CD14-positive monocyte (primary cell): Measurements from ENCODE around the gene SUSD2. TPM values are rescaled to one million over a fixed set of nuclear protein-coding genes. Genes with fewer than 3 reads are reported as not detected.

Experiments used
- DNase-seq, 3 donors: peaks; one replicate each; pipeline ENCODE4 v3.0.0-alpha.2; 2011 to 2022
- H2AFZ ChIP-seq: 2 replicates; pipeline ENCODE4 v1.6.0; 2012; ENCODE audit warnings: mild to moderate bottlenecking, low read depth, low read length, inconsistent platforms; ENCODE audit not compliant: insufficient read depth, poor library complexity, severe bottlenecking
- H3K27ac ChIP-seq, 2 donors: 1 replicate in 1 of 2; 2 replicates in 1 of 2; pipeline ENCODE4 v1.5.1; 2012 to 2013; ENCODE audit warnings: low read length in 2 of 2, control low read depth in 1 of 2, inconsistent platforms in 1 of 2, low read depth in 1 of 2, mild to moderate bottlenecking in 1 of 2
- H3K27me3 ChIP-seq, 2 donors: one replicate each; pipeline versions ENCODE4 v1.6.0 to v1.6.1; 2011 to 2013; ENCODE audit warnings: low read length in 2 of 2; ENCODE audit not compliant: control insufficient read depth in 2 of 2, insufficient read depth in 2 of 2
- H3K36me3 ChIP-seq, 2 donors: replicated peaks in 1 of 2; 1 replicate in 1 of 2; 2 replicates in 1 of 2; pipeline versions ENCODE4 v1.5.1 to v1.6.1; 2012 to 2013; ENCODE audit warnings: low read length in 2 of 2, control low read depth in 1 of 2, inconsistent platforms in 1 of 2, mild to moderate bottlenecking in 1 of 2; ENCODE audit not compliant: insufficient read depth in 2 of 2, control insufficient read depth in 1 of 2
- H3K4me1 ChIP-seq, 2 donors: 1 replicate in 1 of 2; 2 replicates in 1 of 2; pipeline versions ENCODE4 v1.5.1 to v1.6.1; 2012 to 2013; ENCODE audit warnings: low read length in 2 of 2, control low read depth in 1 of 2, inconsistent platforms in 1 of 2, mild to moderate bottlenecking in 1 of 2, moderate library complexity in 1 of 2; ENCODE audit not compliant: insufficient read depth in 2 of 2, control insufficient read depth in 1 of 2
- H3K4me2 ChIP-seq: replicated peaks from 2 replicates; pipeline ENCODE3; 2012; ENCODE audit warnings: low read length, moderate library complexity, mild to moderate bottlenecking; ENCODE audit not compliant: poor library complexity, severe bottlenecking; ENCODE audit errors: extremely low read depth
- H3K4me3 ChIP-seq, 3 experiments: fragments of 200-600 bp in 1 of 3; sonication (generic) in 1 of 3; replicated peaks in 1 of 3; 1 replicate in 2 of 3; 2 replicates in 1 of 3; pipeline ENCODE4 v1.5.1; 2011 to 2013; ENCODE audit warnings: low read length in 3 of 3, mild to moderate bottlenecking in 3 of 3, control low read depth in 2 of 3, low read depth in 2 of 3, inconsistent platforms in 1 of 3, moderate library complexity in 1 of 3
- H3K79me2 ChIP-seq: 2 replicates; pipeline ENCODE4 v1.6.0; 2012; ENCODE audit warnings: mild to moderate bottlenecking, control low read depth, inconsistent platforms, low read length, moderate library complexity; ENCODE audit not compliant: insufficient read depth
- H3K9ac ChIP-seq: 2 replicates; pipeline ENCODE4 v1.6.0; 2017; ENCODE audit warnings: low read length, mild to moderate bottlenecking; ENCODE audit not compliant: insufficient read depth, poor library complexity, severe bottlenecking
- H3K9me3 ChIP-seq, 2 donors: replicated peaks in 1 of 2; 1 replicate in 1 of 2; 2 replicates in 1 of 2; pipeline versions ENCODE4 v1.5.1 to v1.6.1; 2012 to 2013; ENCODE audit warnings: low read length in 2 of 2, control low read depth in 1 of 2; ENCODE audit not compliant: control insufficient read depth in 1 of 2, insufficient read depth in 1 of 2
- H4K20me1 ChIP-seq: 2 replicates; pipeline ENCODE4 v1.6.0; 2012; ENCODE audit warnings: mild to moderate bottlenecking, low read length, control low read depth, moderate library complexity; ENCODE audit not compliant: insufficient read depth
- H3K27ac Mint-ChIP-seq, 7 donors: one replicate each; pipeline ENCODE4 v1.8.0; 2020; ENCODE audit warnings: mild to moderate bottlenecking in 7 of 7, mixed read lengths in 7 of 7, moderate library complexity in 6 of 7, inconsistent platforms in 2 of 7
- H3K27me3 Mint-ChIP-seq, 3 donors: one replicate each; pipeline ENCODE4 v1.8.0; 2021 to 2022; ENCODE audit warnings: low read depth in 3 of 3, mild to moderate bottlenecking in 3 of 3, mixed read lengths in 3 of 3, moderate library complexity in 3 of 3, inconsistent platforms in 1 of 3
- H3K36me3 Mint-ChIP-seq, 2 donors: one replicate each; pipeline ENCODE4 v1.8.0; 2020; ENCODE audit warnings: mixed read lengths in 2 of 2, inconsistent platforms in 1 of 2, mild to moderate bottlenecking in 1 of 2
- H3K4me1 Mint-ChIP-seq: one replicate; pipeline ENCODE4 v1.8.0; 2020; ENCODE audit warnings: mild to moderate bottlenecking, mixed read lengths
- H3K4me3 Mint-ChIP-seq, 2 donors: one replicate each; pipeline ENCODE4 v1.8.0; 2020; ENCODE audit warnings: mild to moderate bottlenecking in 2 of 2, mixed read lengths in 2 of 2, moderate library complexity in 1 of 2
- H3K9me3 Mint-ChIP-seq, 7 donors: one replicate each; pipeline ENCODE4 v1.8.0; 2020 to 2022; ENCODE audit warnings: mixed read lengths in 7 of 7, mild to moderate bottlenecking in 6 of 7, moderate library complexity in 6 of 7, inconsistent platforms in 2 of 7
- WGBS: methylation state at CpG from one replicate; pipeline ENCODE4 v1.1.5; 2013; ENCODE audit warnings: missing lambda C conversion rate; ENCODE audit not compliant: insufficient coverage; 5-methylcytosine and 5-hydroxymethylcytosine counted together
- intact Hi-C, 2 donors: fragments of 100-400 bp; cut with micrococcal nuclease; formaldehyde crosslinking; loops; one replicate each; pipeline versions ENCODE4 v1.15.0 to v1.15.1; 2023
- polyA plus RNA-seq, 3 donors: library from polyadenylated mRNA; depleted of rRNA in 1 of 3; unstranded in 2 of 3; stranded (reverse) in 1 of 3; fragments of 300-500 nt in 2 of 3; fragments of >200 nt in 1 of 3; fragmentation: Illumina TruSeq in 2 of 3; gene quantifications; 1 replicate in 2 of 3; 2 replicates in 1 of 3; pipeline ENCODE4 v1.2.3, GENCODE V29; 2012 to 2021
- TF ChIP-seq, protein P1 (sequence below): fragments of 200-600 bp; IDR thresholded peaks from one replicate; pipeline ENCODE4 v1.8.0; 2022; ENCODE audit warnings: antibody characterized with exemption, mild to moderate bottlenecking

The SUSD2 gene
- polyA plus RNA-seq, 3 donors, result 0.56 TPM; not detected in 2

DNA sequence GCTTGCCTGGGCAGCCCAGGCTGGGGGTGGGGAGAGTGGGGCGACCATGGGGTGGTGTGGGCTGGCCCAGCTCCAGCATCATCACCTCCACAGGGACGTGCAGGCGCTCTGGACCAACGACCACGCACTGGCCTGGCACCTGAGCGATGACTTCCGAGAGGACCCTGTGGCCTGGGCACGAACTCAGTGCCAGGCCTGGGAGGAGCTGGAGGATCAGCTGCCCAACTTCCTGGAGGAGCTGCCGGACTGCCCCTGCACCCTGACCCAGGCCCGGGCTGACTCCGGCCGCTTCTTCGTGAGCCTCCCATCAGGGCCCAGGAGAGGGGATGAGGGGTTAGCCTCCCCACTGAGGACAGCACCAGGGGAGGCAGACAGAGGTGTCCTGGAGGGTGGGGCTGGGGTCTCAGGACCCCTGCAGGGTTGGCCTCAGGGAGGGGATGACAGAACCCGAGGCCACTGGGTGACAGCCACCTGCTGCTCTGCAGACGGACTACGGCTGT, 3.8 kb downstream of the SUSD2 start:
- Mint-ChIP-seq H3K27ac (no peak overlapping the region), H3K27me3 (peaks cover 0 to 1% (median 0%) of the 10 kb centered on the region in 3 donors), H3K4me1 (peaks cover 2% of the 10 kb centered on the region), H3K4me3 (no peak overlapping the region), H3K36me3 (no peaks in the 10 kb centered on the region), H3K9me3 (no peaks in the 10 kb centered on the region)
- H4K20me1 ChIP-seq, result no peaks in the 10 kb centered on the region
- H3K4me2 ChIP-seq, result no peak overlapping the region
- H3K27ac ChIP-seq, result no peak overlapping the region
- TF ChIP-seq, protein P1, sequence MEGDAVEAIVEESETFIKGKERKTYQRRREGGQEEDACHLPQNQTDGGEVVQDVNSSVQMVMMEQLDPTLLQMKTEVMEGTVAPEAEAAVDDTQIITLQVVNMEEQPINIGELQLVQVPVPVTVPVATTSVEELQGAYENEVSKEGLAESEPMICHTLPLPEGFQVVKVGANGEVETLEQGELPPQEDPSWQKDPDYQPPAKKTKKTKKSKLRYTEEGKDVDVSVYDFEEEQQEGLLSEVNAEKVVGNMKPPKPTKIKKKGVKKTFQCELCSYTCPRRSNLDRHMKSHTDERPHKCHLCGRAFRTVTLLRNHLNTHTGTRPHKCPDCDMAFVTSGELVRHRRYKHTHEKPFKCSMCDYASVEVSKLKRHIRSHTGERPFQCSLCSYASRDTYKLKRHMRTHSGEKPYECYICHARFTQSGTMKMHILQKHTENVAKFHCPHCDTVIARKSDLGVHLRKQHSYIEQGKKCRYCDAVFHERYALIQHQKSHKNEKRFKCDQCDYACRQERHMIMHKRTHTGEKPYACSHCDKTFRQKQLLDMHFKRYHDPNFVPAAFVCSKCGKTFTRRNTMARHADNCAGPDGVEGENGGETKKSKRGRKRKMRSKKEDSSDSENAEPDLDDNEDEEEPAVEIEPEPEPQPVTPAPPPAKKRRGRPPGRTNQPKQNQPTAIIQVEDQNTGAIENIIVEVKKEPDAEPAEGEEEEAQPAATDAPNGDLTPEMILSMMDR, result no peak
- H3K9ac ChIP-seq, result no peak overlapping the region
- H2AFZ ChIP-seq, result no peak overlapping the region
- intact Hi-C loops, result loop anchor here in 1 of 2 donors (5.0 kb wide), 2 partner anchors 47 to 62 kb away; partner anchors contain the start of gene GGT5
- no peaks in the 10 kb centered on the region for H3K27me3 ChIP-seq
- H3K36me3 ChIP-seq, result no peaks in the 10 kb centered on the region
- peaks cover 4 to 6% of the 10 kb centered on the region in 2 donors for H3K4me1 ChIP-seq
- 98% methylated on average over 10 of the region's 16 CpGs for WGBS
- no peak overlapping the region for H3K4me3 ChIP-seq
- DNase-seq, result no peak
- H3K79me2 ChIP-seq, result no peaks in the 10 kb centered on the region
- H3K9me3 ChIP-seq, result no peaks in the 10 kb centered on the region

DNA sequence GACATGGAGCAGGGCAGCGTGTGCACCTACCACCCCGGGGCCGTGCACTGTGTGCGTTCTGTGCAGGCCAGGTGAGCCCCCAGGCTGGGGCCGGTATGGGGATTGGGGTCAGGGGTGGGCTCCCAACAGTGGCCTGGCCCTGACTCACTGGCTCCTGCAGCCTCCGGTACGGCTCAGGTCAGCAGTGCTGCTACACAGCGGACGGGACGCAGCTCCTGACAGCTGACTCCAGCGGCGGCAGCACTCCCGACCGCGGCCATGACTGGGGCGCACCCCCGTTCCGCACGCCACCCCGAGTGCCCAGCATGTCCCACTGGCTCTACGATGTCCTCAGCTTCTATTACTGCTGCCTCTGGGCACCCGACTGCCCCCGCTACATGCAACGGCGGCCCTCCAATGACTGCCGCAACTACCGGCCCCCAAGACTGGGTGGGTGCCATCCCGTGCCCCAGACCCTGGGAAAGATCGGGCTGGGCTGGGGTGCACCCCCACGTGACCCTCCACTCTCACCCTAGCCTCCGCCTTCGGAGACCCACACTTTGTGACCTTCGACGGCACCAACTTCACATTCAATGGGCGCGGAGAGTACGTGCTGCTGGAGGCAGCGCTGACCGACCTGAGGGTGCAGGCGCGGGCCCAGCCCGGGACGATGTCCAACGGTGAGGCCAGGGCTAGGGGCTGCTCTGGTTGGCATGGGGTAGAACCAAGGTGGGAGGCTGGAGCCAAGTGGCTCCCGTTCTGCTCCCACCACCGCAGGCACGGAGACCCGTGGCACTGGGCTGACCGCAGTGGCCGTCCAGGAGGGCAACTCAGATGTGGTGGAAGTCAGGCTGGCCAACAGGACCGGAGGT, 4.4 kb downstream of the SUSD2 start:
- H3K36me3 Mint-ChIP-seq, result no peaks in the 10 kb centered on the region
- peaks cover 4 to 7% of the 10 kb centered on the region in 2 donors for H3K4me1 ChIP-seq
- H2AFZ ChIP-seq, result no peak overlapping the region
- 97% methylated on average over 49 of the region's 51 CpGs for WGBS
- no peak overlapping the region for H3K27ac ChIP-seq
- H3K9me3 ChIP-seq, result no peaks in the 10 kb centered on the region
- no peak overlapping the region for H3K27ac Mint-ChIP-seq
- H3K4me2 ChIP-seq, result no peak overlapping the region
- no peak for DNase-seq
- H3K4me3 Mint-ChIP-seq, result no peak overlapping the region
- H3K4me1 Mint-ChIP-seq, result peaks cover 2% of the 10 kb centered on the region
- no peaks in the 10 kb centered on the region for H3K9me3 Mint-ChIP-seq
- H4K20me1 ChIP-seq, result no peaks in the 10 kb centered on the region
- no peak overlapping the region for H3K4me3 ChIP-seq
- H3K27me3 ChIP-seq, result no peaks in the 10 kb centered on the region
- peaks cover 0 to 1% (median 0%) of the 10 kb centered on the region in 3 donors for H3K27me3 Mint-ChIP-seq
- TF ChIP-seq, protein P1, result no peak
- H3K36me3 ChIP-seq, result no peaks in the 10 kb centered on the region
- no peak overlapping the region for H3K9ac ChIP-seq
- intact Hi-C loops, result loop anchor here in 1 of 2 donors (5.0 kb wide), 2 partner anchors 47 to 62 kb away; partner anchors contain the start of gene GGT5
- H3K79me2 ChIP-seq, result no peaks in the 10 kb centered on the region
